Glutamatergic neuron (in vitro differentiated cells): ENCODE measurements around the gene ULBP3. TPM values are rescaled to one million over a fixed set of nuclear protein-coding genes. Genes with fewer than 3 reads are reported as not detected.

Source experiments
- DNase-seq: peaks from one replicate; pipeline ENCODE4 v3.0.0; 2022
- H3K27ac Mint-ChIP-seq: one replicate; pipeline ENCODE4 v1.8.0; 2020; ENCODE audit warnings: mild to moderate bottlenecking, mixed read lengths, inconsistent platforms; ENCODE audit not compliant: unreplicated experiment
- H3K27me3 Mint-ChIP-seq: one replicate; pipeline ENCODE4 v1.8.0; 2020; ENCODE audit warnings: mild to moderate bottlenecking, moderate library complexity, mixed read lengths, inconsistent platforms; ENCODE audit not compliant: unreplicated experiment
- H3K36me3 Mint-ChIP-seq: one replicate; pipeline ENCODE4 v1.8.0; 2020; ENCODE audit warnings: mild to moderate bottlenecking, mixed read lengths, inconsistent platforms; ENCODE audit not compliant: unreplicated experiment
- H3K4me1 Mint-ChIP-seq: one replicate; pipeline ENCODE4 v1.8.0; 2020; ENCODE audit warnings: mild to moderate bottlenecking, low read depth, mixed read lengths, inconsistent platforms; ENCODE audit not compliant: unreplicated experiment
- H3K4me3 Mint-ChIP-seq: one replicate; pipeline ENCODE4 v1.8.0; 2020; ENCODE audit warnings: mild to moderate bottlenecking, mixed read lengths, inconsistent platforms; ENCODE audit not compliant: unreplicated experiment
- H3K9me3 Mint-ChIP-seq: one replicate; pipeline ENCODE4 v1.8.0; 2020; ENCODE audit warnings: mild to moderate bottlenecking, moderate library complexity, mixed read lengths, inconsistent platforms; ENCODE audit not compliant: unreplicated experiment
- total RNA-seq: library from RNA; stranded (reverse); fragmentation: NEBNext Ultra II Directional; extraction: Animal tissue kit (Norgen Biotek cat#: 25700); gene quantifications from one replicate; pipeline ENCODE4 v1.2.1, GENCODE V29; 2021; ENCODE audit not compliant: unreplicated experiment
- TF ChIP-seq, protein P1 (sequence below): fragments of 200-600 bp; sonication (generic); IDR thresholded peaks from one replicate; pipeline ENCODE4 v1.5.0; 2021; ENCODE audit not compliant: partially characterized antibody, unreplicated experiment

The ULBP3 gene
- total RNA-seq, 1 donor from 2014 or later, result 7.5 TPM

GRCh38 chr6:150087336-150087735 is 18.4 kb upstream of the ULBP3 start:
- no peak for DNase-seq
- Mint-ChIP-seq H3K9me3 (no peaks in the 10 kb centered on the region), H3K4me3 (no peak overlapping the region), H3K27me3 (peaks cover 3% of the 10 kb centered on the region), H3K27ac (no peak overlapping the region), H3K36me3 (no peaks in the 10 kb centered on the region), H3K4me1 (no peaks in the 10 kb centered on the region)
- TF ChIP-seq, protein P1, sequence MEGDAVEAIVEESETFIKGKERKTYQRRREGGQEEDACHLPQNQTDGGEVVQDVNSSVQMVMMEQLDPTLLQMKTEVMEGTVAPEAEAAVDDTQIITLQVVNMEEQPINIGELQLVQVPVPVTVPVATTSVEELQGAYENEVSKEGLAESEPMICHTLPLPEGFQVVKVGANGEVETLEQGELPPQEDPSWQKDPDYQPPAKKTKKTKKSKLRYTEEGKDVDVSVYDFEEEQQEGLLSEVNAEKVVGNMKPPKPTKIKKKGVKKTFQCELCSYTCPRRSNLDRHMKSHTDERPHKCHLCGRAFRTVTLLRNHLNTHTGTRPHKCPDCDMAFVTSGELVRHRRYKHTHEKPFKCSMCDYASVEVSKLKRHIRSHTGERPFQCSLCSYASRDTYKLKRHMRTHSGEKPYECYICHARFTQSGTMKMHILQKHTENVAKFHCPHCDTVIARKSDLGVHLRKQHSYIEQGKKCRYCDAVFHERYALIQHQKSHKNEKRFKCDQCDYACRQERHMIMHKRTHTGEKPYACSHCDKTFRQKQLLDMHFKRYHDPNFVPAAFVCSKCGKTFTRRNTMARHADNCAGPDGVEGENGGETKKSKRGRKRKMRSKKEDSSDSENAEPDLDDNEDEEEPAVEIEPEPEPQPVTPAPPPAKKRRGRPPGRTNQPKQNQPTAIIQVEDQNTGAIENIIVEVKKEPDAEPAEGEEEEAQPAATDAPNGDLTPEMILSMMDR, result no peak

DNA sequence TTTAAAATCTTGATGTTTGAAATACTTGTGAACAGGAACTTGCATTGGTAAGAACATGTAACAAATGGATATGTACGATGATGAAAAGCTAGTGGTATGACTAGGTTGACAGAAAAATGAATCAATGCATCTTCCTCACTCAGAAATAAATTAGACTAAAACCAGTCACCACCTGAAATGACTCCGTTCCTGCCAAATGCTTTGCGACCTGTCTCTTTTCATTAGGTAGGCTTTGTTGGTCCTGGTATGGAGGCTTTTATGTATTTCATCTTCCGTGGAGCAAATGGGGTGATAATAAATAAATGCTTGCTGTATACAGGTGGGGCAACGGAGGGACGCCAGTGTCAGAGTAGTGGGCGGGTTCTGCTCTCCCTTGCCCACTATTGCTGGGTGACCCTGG is 17.1 kb upstream of the ULBP3 start:
- Mint-ChIP-seq H3K4me1 (no peaks in the 10 kb centered on the region), H3K27ac (no peak overlapping the region), H3K36me3 (no peaks in the 10 kb centered on the region), H3K27me3 (peaks cover 3% of the 10 kb centered on the region), H3K9me3 (no peaks in the 10 kb centered on the region), H3K4me3 (no peak overlapping the region)
- no peak for DNase-seq
- TF ChIP-seq, protein P1, result no peak

GRCh38 chr6:150084426-150084825 is 15.5 kb upstream of the ULBP3 start:
- no peak for DNase-seq
- no peaks in the 10 kb centered on the region for H3K9me3 Mint-ChIP-seq
- H3K4me3 Mint-ChIP-seq, result no peak overlapping the region
- no peaks in the 10 kb centered on the region for H3K36me3 Mint-ChIP-seq
- no peak overlapping the region for H3K27ac Mint-ChIP-seq
- H3K4me1 Mint-ChIP-seq, result peaks cover 3% of the 10 kb centered on the region
- peaks cover 3% of the 10 kb centered on the region for H3K27me3 Mint-ChIP-seq
- TF ChIP-seq, protein P1, result no peak

DNA sequence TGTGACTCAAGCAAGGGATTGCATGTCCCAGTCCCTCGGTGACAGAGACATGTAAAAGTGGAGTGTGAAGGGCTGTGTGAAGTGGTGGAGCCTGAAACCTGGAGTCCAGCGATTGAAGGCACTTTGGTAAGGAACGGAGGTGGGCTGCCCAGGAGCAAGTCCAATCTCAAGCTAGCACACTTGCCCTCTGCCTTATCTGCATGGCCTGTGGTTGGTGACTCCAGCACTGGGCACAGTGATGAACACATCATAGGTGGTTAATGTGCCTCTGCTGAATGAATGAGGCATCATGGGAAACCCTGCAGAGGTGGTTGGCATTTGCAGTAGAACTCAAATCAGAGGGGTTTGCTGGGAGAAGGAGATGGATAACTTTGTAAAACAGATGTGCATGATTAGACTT is 14.9 kb upstream of the ULBP3 start:
- Mint-ChIP-seq H3K9me3 (no peaks in the 10 kb centered on the region), H3K27ac (no peak overlapping the region), H3K36me3 (no peaks in the 10 kb centered on the region), H3K27me3 (peaks cover 3% of the 10 kb centered on the region), H3K4me3 (no peak overlapping the region), H3K4me1 (peaks cover 3% of the 10 kb centered on the region)
- TF ChIP-seq, protein P1, result no peak
- DNase-seq, result no peak

- no peaks in the 10 kb centered on the region for H3K36me3 Mint-ChIP-seq
- H3K27ac Mint-ChIP-seq, result no peak overlapping the region
- H3K9me3 Mint-ChIP-seq, result no peaks in the 10 kb centered on the region
- no peak for DNase-seq
- TF ChIP-seq, protein P1, result no peak
- peaks cover 3% of the 10 kb centered on the region for H3K4me1 Mint-ChIP-seq
- H3K4me3 Mint-ChIP-seq, result no peak overlapping the region
- H3K27me3 Mint-ChIP-seq, result peaks cover 2% of the 10 kb centered on the region
Measured at GRCh38 chr6:150081702-150082101, 12.8 kb upstream of the ULBP3 start.
